ENCODE results near the gene SIT1. TPM values are rescaled to one million over a fixed set of nuclear protein-coding genes. Genes with fewer than 3 reads are reported as not detected.
A peak's percentile ranks its signal among the peaks of the same experiment; 100 is the strongest.

The SIT1 gene, protein sequence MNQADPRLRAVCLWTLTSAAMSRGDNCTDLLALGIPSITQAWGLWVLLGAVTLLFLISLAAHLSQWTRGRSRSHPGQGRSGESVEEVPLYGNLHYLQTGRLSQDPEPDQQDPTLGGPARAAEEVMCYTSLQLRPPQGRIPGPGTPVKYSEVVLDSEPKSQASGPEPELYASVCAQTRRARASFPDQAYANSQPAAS
- not detected in 2 replicates for total RNA-seq (2014; rRNA removed; shearing (Covaris generic))

DNA sequence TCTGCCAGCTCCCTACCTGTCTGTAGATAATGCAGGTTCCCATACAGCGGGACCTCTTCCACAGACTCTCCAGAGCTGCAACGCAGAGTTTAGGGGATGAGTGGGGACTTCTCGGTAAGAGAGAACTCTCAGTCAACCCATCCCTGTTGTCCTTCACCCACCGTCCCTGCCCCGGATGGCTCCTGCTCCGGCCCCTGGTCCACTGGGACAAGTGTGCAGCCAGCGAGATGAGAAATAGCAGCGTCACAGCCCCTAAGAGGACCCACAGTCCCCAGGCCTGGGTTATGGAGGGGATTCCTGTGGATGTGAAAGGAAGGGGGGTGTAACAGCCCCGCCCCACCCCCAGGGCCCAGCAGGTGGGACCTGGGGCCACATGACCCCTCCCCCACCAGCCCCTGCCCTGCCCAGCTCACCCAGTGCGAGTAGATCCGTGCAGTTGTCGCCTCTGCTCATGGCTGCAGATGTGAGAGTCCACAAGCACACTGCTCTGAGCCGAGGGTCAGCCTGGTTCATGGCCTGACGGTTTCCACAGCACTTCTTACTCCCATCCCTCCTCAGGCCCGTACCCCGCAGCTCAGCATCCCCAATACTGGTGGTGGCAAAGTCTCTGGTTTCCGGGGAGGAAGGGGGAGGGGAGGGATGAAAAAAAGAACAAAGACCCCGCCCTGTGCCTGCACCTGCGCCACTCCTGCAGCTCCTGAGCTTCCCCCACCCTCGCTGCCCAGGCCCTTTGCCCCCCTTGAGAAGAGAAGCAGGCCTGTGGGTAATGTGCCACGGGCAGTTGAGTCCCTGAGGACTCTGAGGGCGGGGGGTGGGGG lies at the start of gene SIT1:
Gene SIT1, minus strand, starts transcription at position 591 of the 818 bp plus-strand sequence. Its CDS starts 78 bp downstream, at position 513.
- DNase-seq (ENCODE audit: low read depth) = no peak

DNA sequence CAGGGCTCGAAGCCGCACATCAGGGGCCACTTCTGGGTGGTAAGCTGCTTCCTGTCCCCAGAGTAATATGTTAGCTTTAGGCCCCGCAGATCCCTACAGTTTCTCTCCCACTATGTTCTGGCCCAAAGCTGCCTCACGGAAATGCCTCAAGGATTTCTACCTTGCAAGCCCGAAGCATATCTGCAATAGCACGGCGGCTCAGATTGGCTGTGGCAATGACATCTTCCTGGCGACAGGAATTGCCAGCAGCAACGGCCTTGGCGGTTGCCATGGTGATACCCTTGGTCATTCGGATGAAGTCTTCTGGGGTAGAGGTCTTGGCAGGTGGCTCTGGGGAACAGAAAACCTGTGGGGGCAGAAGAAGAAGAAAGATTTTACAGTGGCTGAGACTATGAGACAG lies 49.3 kb upstream of the SIT1 start:
- no peak for DNase-seq (ENCODE audit: low read depth)

GRCh38 chr9:35698231-35698630 lies 47.5 kb upstream of the SIT1 start:
- DNase-seq (ENCODE audit: low read depth) = no peak

DNA sequence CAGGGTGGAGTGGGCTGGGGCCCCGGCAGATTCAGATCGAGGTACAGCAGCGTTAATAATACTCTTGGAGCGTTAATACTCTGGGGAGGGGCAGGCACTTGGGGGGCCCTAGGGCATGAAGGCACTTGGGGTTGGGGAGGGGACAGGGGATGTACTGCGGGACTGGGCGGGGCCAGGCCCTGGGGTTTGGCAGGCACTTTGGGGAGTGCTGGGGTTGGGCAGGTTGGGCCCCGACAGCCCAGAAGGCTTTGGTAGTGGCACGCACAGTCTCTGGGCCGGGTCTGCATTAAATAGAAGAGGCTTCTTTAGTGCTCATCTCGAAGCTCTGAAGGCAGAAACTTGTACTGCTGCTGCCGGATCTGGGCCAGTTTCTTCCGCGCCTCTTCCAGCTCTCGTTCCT lies 46.8 kb upstream of the SIT1 start:
- DNase-seq (ENCODE audit: low read depth) = no peak

DNA sequence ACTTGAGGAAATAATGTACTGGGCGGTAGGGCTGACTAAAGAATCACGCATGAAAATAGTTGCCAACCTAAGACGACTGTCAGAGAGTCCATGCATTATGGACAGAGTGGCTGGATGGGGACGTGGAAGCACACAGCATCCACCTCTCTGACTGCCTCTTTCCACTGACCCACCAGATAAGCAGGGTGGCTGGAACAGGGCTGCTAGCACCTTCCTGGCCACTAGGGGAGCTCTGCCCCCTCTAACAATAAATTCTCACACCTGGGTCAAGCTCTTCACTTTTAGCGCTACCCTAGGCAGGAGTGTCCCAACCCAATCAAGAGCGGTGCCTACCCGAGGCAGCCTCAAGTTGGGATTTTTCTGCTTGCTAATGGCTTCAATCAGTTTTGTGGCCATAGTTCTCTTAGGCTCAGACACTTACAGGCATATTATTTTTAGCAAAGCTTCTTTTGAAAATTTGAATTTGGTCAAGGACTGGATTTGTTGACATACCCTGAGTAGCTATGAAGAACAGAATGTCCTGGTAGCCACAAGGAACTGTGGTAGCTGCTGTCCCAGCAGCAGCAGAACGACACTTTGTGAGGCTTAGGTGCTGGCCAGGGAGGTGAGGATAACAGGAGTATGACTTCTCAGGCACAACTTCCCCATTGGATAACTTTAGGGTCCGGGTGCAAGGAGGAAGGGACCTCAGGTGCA lies 45.9 kb upstream of the SIT1 start:
- DNase-seq (ENCODE audit: low read depth) = peak; percentile 58

- DNase-seq (ENCODE audit: low read depth) = no peak
These were observed 45.2 kb upstream of the SIT1 start for GRCh38 chr9:35695943-35696401.

- no peak for DNase-seq (ENCODE audit: low read depth)
These were observed 41.1 kb upstream of the SIT1 start for GRCh38 chr9:35691757-35692301.

DNA sequence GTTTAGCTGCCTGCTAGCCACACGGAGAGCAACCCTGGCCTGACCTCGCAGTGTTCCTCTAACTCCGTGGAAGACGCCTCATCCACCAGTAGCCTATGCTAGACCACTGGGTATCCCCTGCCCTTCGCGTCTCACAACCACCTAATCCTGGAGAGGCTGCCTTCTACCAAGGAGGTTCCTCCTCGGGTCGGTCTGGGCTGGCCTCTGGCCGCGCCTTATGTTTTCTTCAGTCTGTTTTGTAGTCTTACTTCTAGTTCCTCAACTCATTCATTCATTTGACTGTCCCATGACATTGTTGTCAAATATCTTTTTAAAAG lies 40.6 kb upstream of the SIT1 start:
- DNase-seq (ENCODE audit: low read depth) = no peak

DNA sequence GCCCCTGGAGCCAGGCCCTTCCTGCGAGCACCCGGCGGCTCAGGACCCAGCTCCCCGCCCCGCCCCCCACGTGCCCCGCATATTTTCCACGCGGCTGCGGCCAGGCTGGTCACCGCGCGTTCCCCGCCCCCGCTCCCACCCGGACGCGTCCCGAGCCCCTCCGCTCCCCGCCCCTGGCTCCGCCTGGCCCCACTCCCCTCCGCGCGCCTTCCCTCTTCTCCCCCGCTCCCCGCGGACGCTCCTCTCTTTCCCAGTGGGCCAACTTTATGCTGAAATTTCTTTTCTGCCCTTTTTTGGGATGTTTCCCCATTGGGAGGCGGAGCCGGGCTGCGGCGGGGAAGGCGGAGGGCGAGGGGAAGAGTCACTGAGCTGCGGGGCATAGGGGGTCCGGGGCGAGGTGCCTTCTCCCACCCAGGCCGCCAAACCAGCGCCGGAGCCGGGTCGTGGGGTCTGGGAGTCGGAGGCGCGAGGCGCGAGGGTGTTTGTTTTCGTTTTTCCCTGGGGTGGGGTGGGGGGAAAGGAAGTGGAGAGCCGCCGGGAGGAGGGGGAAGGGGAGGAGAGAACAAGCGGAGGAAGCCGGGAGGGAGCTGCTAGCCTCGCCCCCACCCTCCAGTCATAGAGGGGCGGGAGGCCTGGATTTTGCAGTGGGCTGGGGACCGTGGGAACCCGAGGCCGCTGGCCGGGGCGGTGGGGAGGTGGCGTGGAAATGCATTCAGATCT lies 40.0 kb upstream of the SIT1 start:
- DNase-seq (ENCODE audit: low read depth) = peak; percentile 81

DNA sequence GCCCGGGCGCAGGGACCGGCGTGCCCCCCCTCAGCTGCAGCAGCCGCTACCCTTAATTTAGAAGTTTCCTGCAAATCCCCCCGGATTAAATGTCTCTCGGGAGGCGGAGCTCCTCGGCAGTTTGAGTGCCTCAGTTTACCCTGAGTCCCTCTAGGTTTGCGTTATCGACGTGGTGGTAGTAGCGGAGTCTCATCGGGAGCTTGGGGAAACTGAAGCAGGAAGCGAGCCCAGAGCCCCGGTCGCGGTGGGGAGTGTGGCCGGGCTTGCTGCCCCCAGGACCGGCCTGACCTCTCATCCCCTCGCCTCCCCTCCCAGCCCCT lies 39.5 kb upstream of the SIT1 start:
- DNase-seq (ENCODE audit: low read depth) = peak; percentile 58

DNA sequence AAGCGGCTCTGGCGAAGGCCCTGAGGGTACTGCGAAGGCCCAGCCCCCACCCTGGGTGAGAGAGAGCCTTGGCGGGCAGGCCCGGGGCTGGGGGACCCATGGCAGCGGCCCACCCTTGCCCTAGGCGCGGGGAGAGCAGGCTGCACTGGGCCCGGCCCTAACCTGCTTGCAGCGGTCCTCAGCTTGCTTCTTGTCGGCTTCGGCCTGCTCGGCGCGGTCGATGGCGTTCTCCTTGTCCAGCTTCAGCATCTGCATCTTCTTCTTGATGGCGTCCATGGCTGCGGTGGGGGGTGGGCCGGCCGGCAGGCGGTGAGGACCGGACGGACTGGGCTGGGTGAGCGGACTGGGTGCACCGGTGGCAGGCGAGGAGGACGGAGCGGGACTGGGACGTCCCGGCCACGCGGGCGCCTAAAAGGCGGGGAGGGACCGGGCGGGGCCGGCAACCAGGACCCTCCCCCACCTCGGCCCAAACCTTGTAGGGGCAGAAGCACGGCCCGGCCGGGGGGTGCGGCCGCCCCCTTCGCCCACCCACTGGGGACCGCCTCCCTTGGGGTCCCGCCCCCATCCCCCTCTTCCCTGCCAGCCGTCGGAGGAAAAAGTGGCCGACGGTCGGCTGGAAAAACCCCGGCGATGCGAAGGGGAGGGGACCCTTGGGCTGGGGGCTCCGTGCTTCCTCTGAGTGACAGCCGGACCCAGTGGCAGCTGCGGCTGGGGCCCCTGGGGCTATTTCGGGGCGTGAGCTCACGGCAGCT lies 39.0 kb upstream of the SIT1 start, which contains the start of gene TPM2:
Gene TPM2, minus strand, starts transcription at position 384 of the 752 bp plus-strand sequence. Its CDS starts 108 bp downstream, at position 276.
- DNase-seq (ENCODE audit: low read depth) = peak; percentile 92

DNA sequence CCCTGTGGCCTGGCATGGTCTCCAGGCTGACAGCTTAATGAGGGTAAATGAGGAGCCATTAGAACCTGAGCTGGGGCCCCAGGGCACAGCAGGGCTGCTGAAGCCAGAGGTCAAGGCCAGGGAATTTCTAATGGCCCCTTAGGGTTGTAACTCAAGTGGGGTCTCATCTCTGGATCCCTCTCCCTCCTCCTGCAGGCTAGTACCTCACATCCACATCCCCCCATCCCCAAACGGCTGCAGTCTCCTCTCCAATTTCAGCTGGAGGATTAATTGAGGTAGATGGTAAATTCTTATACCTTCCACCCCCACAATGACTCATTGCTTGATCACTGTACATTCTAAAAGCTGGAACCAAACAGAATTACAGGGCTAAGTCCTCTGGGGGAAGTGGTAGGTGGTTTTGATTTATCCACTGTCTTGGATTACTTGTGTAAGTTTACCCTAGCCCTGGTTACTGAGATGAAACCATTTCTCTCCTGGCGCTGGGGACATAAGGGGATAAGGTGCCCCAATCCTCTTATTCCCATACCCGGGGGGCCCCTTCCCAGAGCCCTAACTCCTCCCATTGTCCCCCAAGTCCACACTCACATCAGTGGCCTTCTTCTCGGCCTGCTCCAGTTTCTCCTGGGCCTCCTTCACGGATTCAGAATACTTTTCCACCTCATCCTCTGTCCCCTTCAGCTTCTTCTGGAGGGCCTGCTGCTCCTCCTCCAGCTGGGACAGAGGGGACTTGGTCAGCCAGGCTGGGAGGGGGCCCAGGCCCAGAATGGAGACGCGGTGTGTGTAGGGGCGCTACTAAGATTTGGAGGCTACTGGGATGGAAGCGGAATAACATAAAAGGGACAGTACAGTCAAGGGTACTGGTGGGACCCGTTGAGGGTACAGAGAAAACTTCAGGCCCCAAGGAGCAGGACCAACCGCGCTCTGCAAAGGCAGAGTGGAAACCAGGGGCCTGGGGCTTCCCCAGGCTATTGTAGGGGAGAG lies 38.1 kb upstream of the SIT1 start:
- peak; percentile 87 for DNase-seq (ENCODE audit: low read depth)

GRCh38 chr9:35687972-35688557 lies 37.3 kb upstream of the SIT1 start:
- no peak for DNase-seq (ENCODE audit: low read depth)

- DNase-seq (ENCODE audit: low read depth) = no peak
These were observed 36.6 kb upstream of the SIT1 start for GRCh38 chr9:35687306-35687705.

DNA sequence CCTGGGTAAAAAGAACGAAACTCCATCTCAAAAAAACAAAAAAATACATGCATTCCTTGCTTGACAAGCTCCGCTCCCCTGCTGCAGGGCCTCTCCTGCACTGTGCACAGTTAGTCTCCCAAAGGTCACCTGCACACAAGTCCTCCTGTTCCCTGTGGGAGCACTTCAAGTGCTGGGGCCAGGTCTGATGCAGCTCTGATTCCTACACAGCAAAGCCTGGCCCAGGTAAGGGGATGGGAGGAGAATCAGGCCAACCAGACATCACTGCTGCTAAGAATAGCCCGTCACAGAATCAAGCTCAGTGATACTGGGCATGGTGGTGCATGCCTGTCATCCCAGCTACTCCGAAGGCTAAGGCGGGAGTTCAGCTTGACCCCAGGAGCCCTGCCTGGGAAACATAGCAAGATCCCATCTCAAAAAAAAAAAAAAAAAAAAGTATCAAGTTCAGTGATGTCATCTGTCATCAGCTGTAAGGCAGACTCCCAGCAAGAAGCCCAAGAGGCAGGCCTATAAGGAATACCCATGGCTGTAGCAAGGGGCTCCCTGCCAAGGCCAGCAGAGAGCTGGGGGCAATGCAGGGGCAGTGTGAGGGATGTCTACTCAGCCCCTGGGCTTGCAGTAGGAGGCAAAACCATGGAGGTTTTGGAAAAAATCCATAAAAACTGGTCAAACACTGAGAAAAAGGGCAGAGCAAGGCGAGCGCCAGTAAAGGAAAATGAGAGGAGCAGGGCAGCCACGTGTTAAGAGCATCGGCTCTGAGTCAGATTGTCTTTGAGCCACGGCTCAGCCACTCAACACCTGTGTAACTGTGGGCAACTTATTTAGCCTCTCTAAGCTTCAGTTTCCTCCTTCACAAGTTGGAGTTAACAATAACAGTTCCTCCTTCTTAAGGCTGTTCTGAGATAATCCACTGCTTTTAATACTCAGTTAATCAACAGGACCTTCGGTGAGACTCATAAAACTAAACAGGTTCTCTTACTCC lies 35.8 kb upstream of the SIT1 start:
- DNase-seq (ENCODE audit: low read depth) = no peak

DNA sequence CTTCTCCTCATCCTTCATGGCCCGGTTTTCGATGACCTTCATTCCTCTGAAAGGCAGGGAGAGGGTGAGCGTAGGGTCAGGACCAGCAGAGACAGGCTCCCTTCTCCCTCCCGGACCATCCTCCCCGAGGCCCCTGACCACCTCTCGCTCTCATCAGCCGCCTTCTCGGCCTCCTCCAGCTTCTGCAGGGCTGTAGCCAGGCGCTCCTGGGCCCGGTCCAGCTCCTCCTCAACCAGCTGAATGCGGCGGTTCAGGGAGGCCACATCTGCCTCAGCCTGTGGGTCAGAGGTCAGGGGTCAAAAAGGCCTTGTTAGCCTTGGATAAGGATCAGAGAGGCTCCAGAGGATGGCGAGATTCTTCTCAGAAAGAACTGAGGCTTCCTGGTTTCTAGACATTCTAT lies 34.8 kb upstream of the SIT1 start:
- DNase-seq (ENCODE audit: low read depth) = no peak

DNA sequence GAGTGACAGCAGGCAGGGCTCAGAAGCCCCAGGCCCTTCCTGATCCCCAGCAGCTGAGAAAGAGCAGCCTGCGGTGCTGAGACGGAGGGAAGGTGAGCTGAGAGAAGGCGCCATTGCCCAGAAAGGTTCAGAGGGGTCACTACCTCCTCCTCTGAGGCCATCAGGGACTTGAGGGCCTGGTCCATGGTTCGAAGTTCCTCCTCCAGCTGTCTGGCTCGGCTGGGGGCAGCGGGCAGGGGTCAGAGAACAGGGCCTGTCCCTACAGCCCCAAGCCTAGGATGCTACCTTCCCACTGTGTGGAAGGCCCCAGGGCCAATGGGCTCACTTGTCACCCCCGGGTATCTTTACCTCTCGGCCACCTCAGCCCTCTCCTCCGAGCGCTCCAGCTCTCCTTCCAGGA lies 34.2 kb upstream of the SIT1 start:
- DNase-seq (ENCODE audit: low read depth) = no peak

- no peak for DNase-seq (ENCODE audit: low read depth)
These were observed 32.6 kb upstream of the SIT1 start for GRCh38 chr9:35683323-35683722.
